ENCODE results near the gene PTCHD4. TPM values are rescaled to one million over a fixed set of nuclear protein-coding genes. Genes with fewer than 3 reads are reported as not detected.

The PTCHD4 gene
- 5.6 and 7.8 TPM in 2 replicates for total RNA-seq (ENCODE audit: low replicate concordance)

DNA sequence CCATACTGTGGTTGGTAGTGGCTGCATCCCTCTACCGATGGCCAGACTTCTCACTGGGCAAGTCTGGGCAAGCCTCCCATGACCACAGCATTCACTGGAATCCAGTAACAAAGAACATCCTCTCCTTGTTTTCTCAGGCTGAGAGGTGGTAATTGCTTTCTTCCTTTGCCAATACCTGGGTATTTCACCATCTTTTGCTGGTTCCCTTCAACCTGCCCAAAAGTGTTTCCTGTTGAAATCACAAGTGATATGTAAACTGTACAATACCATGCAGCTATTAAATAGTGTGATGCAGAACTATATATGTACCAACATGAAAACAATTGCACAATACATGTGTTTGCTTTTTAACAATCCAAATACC, at the start of gene PTCHD4:
Gene PTCHD4 (minus strand): TSS at position 55 of the 364 bp plus-strand sequence. CDS start 42,240 bp downstream, outside the sequence.
- Histone ChIP-seq H3F3A (ENCODE audit: low read depth) (no peaks in the 10 kb centered on the region), H3K36me3 (no peaks in the 10 kb centered on the region), H3K4me2 (peak within 1 kb of the TSS; percentile 85), H3K27ac (peak within 1 kb of the TSS; percentile 67), H3K4me1 (peaks cover 22% of the 10 kb centered on the region), H3K9ac (peak within 1 kb of the TSS; percentile 60), H3K79me2 (ENCODE audit: low read depth) (peaks cover 46% of the 10 kb centered on the region), H3K27me3 (no peaks in the 10 kb centered on the region), H4K20me1 (ENCODE audit: low read depth) (no peaks in the 10 kb centered on the region), H3K9me3 (ENCODE audit: low read depth) (no peaks in the 10 kb centered on the region), H2AFZ (replicated peaks) (peak within 1 kb of the TSS; percentile 86), H3K4me3 (peak within 1 kb of the TSS; percentile 73)
- H3K4me3 Mint-ChIP-seq: no peak within 1 kb of the TSS
- no peaks in the 10 kb centered on the region for H3K4me1 Mint-ChIP-seq
- H3K9me3 Mint-ChIP-seq: peaks cover 5% of the 10 kb centered on the region
- H3K27ac Mint-ChIP-seq: no peak within 1 kb of the TSS
- no peaks in the 10 kb centered on the region for H3K36me3 Mint-ChIP-seq
- peak; percentile 41 for DNase-seq (ENCODE audit: low spot score)
- peaks cover 2% of the 10 kb centered on the region for H3K27me3 Mint-ChIP-seq (ENCODE audit: insufficient read depth, low read depth)
- TF ChIP-seq, protein P1, sequence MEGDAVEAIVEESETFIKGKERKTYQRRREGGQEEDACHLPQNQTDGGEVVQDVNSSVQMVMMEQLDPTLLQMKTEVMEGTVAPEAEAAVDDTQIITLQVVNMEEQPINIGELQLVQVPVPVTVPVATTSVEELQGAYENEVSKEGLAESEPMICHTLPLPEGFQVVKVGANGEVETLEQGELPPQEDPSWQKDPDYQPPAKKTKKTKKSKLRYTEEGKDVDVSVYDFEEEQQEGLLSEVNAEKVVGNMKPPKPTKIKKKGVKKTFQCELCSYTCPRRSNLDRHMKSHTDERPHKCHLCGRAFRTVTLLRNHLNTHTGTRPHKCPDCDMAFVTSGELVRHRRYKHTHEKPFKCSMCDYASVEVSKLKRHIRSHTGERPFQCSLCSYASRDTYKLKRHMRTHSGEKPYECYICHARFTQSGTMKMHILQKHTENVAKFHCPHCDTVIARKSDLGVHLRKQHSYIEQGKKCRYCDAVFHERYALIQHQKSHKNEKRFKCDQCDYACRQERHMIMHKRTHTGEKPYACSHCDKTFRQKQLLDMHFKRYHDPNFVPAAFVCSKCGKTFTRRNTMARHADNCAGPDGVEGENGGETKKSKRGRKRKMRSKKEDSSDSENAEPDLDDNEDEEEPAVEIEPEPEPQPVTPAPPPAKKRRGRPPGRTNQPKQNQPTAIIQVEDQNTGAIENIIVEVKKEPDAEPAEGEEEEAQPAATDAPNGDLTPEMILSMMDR (IDR thresholded peaks at IDR 0.05): no peak
- no peak for TF ChIP-seq EZH2phosphoT487 (IDR thresholded peaks at IDR 0.05)
- no peak for TF ChIP-seq EZH2 (IDR thresholded peaks at IDR 0.05)

DNA sequence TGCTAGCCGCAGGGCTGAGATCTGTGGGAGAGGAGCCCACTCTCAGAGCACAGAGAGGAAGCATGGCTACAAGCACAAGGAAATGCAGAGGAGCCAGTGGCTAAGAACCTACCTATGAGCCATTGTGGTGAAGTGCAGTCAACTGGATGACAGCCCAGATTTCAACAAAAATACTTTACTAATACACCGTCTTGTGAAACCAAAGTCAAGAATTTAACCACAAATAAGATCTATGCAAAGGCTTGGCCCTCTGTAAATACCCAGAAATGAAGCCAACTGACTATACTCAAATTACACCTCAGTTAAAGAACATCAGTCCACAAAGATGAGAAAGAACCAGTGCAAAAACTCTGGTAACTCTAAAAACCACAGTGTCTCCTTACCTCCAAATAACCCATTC, 40.1 kb upstream of the PTCHD4 start:
- Mint-ChIP-seq H3K36me3 (no peaks in the 10 kb centered on the region), H3K27me3 (ENCODE audit: insufficient read depth, low read depth) (peaks cover 2% of the 10 kb centered on the region), H3K4me3 (no peak overlapping the region), H3K27ac (no peak overlapping the region), H3K9me3 (peaks cover 20% of the 10 kb centered on the region), H3K4me1 (no peaks in the 10 kb centered on the region)
- Histone ChIP-seq H3K9me3 (ENCODE audit: low read depth) (peaks cover 6% of the 10 kb centered on the region), H3K4me3 (no peak overlapping the region), H2AFZ (replicated peaks) (no peak overlapping the region), H4K20me1 (ENCODE audit: low read depth) (no peaks in the 10 kb centered on the region), H3K27me3 (no peaks in the 10 kb centered on the region), H3K4me2 (no peak overlapping the region), H3K27ac (no peak overlapping the region), H3F3A (ENCODE audit: low read depth) (no peaks in the 10 kb centered on the region), H3K36me3 (no peaks in the 10 kb centered on the region), H3K79me2 (ENCODE audit: low read depth) (no peaks in the 10 kb centered on the region), H3K9ac (no peak overlapping the region), H3K4me1 (no peaks in the 10 kb centered on the region)
- TF ChIP-seq, protein P1 (IDR thresholded peaks at IDR 0.05): no peak
- no peak for TF ChIP-seq EZH2 (IDR thresholded peaks at IDR 0.05)
- no peak for TF ChIP-seq EZH2phosphoT487 (IDR thresholded peaks at IDR 0.05)
- DNase-seq (ENCODE audit: low spot score): no peak

DNA sequence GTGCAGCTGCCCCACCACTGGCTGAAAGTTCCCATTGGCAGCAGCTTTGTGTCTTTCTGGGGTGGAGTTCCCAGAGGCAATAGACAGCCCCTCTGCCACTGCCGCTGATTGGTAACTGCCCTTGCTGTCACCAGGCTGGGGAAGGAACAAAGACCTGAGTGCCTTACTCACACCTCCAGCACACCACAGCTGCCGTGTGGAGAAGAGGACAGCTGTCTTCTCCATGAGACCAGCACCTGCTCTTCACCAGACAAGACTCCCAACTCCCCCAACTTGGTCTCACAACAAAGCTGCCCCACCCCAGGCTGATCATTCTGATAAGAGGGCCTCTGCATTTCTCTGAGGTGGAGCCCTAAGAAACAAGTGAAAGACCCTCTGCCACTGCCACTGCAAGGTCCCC, 39.7 kb upstream of the PTCHD4 start:
- H2AFZ ChIP-seq (replicated peaks): no peak overlapping the region
- Mint-ChIP-seq H3K27me3 (ENCODE audit: insufficient read depth, low read depth) (peaks cover 2% of the 10 kb centered on the region), H3K4me1 (no peaks in the 10 kb centered on the region), H3K36me3 (no peaks in the 10 kb centered on the region), H3K9me3 (peaks cover 20% of the 10 kb centered on the region), H3K27ac (no peak overlapping the region), H3K4me3 (no peak overlapping the region)
- no peaks in the 10 kb centered on the region for H3K27me3 ChIP-seq
- no peaks in the 10 kb centered on the region for H3K79me2 ChIP-seq (ENCODE audit: low read depth)
- H4K20me1 ChIP-seq (ENCODE audit: low read depth): no peaks in the 10 kb centered on the region
- H3K9ac ChIP-seq: no peak overlapping the region
- TF ChIP-seq EZH2 (IDR thresholded peaks at IDR 0.05) (no peak), EZH2phosphoT487 (IDR thresholded peaks at IDR 0.05) (no peak)
- H3K9me3 ChIP-seq (ENCODE audit: low read depth): peaks cover 6% of the 10 kb centered on the region
- H3K4me3 ChIP-seq: no peak overlapping the region
- no peaks in the 10 kb centered on the region for H3K4me1 ChIP-seq
- no peak for DNase-seq (ENCODE audit: low spot score)
- no peaks in the 10 kb centered on the region for H3F3A ChIP-seq (ENCODE audit: low read depth)
- H3K4me2 ChIP-seq: no peak overlapping the region
- no peaks in the 10 kb centered on the region for H3K36me3 ChIP-seq
- H3K27ac ChIP-seq: no peak overlapping the region

DNA sequence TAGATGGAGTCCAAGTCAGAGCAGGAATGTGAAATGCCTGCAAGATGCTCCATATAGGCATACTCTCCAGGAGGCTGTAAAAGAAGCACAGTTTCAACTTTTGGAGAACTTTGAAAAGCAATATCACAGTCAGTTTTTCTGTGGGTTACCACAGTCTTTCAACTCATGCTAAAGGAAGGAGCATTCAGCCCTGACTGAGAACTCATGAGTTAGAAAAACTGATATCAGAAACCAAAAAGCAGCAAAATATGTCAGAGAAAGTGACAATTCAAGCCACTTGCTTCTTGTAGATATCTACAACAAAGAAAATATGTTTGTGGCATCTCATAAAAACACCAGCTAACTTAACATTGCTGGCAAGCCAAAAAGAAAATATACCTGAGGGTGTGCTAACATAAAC, 36.1 kb upstream of the PTCHD4 start:
- H3K4me3 Mint-ChIP-seq: no peak overlapping the region
- H3K27me3 Mint-ChIP-seq (ENCODE audit: insufficient read depth, low read depth): no peaks in the 10 kb centered on the region
- Histone ChIP-seq H3K4me1 (no peaks in the 10 kb centered on the region), H2AFZ (replicated peaks) (no peak overlapping the region), H3K4me2 (no peak overlapping the region), H3K27ac (no peak overlapping the region), H4K20me1 (ENCODE audit: low read depth) (no peaks in the 10 kb centered on the region), H3F3A (ENCODE audit: low read depth) (no peaks in the 10 kb centered on the region), H3K27me3 (no peaks in the 10 kb centered on the region), H3K4me3 (no peak overlapping the region), H3K79me2 (ENCODE audit: low read depth) (no peaks in the 10 kb centered on the region), H3K36me3 (no peaks in the 10 kb centered on the region), H3K9me3 (ENCODE audit: low read depth) (no peaks in the 10 kb centered on the region), H3K9ac (no peak overlapping the region)
- TF ChIP-seq, protein P1 (IDR thresholded peaks at IDR 0.05): no peak
- no peak for TF ChIP-seq EZH2 (IDR thresholded peaks at IDR 0.05)
- TF ChIP-seq EZH2phosphoT487 (IDR thresholded peaks at IDR 0.05): no peak
- H3K27ac Mint-ChIP-seq: no peak overlapping the region
- DNase-seq (ENCODE audit: low spot score): no peak
- H3K9me3 Mint-ChIP-seq: peaks cover 4% of the 10 kb centered on the region
- H3K36me3 Mint-ChIP-seq: no peaks in the 10 kb centered on the region
- no peaks in the 10 kb centered on the region for H3K4me1 Mint-ChIP-seq

Measured in neural progenitor cell (in vitro differentiated cells).